Loucy (cell line): ENCODE measurements around the gene NEDD4L.
"Not testable (repeated sequence)": the region's sequence is repeated elsewhere in the genome, so short reads cannot be mapped to it uniquely, and the experiment has no call there.

Source experiments
- H2AFZ ChIP-seq: fragments of 200-600 bp; sonication (generic); 2 replicates; pipeline ENCODE4 v1.6.0; 2016; ENCODE audit warnings: antibody characterized with exemption, mild to moderate bottlenecking, low read length, moderate library complexity
- H3F3A ChIP-seq: fragments of 200-600 bp; 2 replicates; pipeline ENCODE4 v1.6.0; 2016; ENCODE audit warnings: antibody characterized with exemption, low read depth, mild to moderate bottlenecking
- H3K27me3 ChIP-seq: fragments of 200-600 bp; sonication (generic); 2 replicates; pipeline ENCODE4 v1.6.1; 2014; ENCODE audit warnings: low read length, mild to moderate bottlenecking; ENCODE audit not compliant: insufficient read depth, poor library complexity, severe bottlenecking
- H3K36me3 ChIP-seq: fragments of 200-600 bp; sonication (generic); 2 replicates; pipeline ENCODE4 v1.6.1; 2016; ENCODE audit warnings: low read length; ENCODE audit not compliant: insufficient read depth
- H3K4me1 ChIP-seq: fragments of 200-600 bp; sonication (generic); 2 replicates; pipeline ENCODE4 v1.5.1; 2014; ENCODE audit warnings: low read length, mild to moderate bottlenecking; ENCODE audit not compliant: insufficient read depth, poor library complexity, severe bottlenecking
- H3K4me2 ChIP-seq: fragments of 200-600 bp; sonication (generic); 2 replicates; pipeline ENCODE4 v1.6.0; 2014; ENCODE audit warnings: antibody characterized with exemption, low read length, low read depth, mild to moderate bottlenecking; ENCODE audit not compliant: poor library complexity, severe bottlenecking
- H3K4me3 ChIP-seq: fragments of 200-600 bp; sonication (generic); 2 replicates; pipeline ENCODE4 v1.5.1; 2014; ENCODE audit warnings: low read length, mild to moderate bottlenecking, mixed read lengths; ENCODE audit not compliant: poor library complexity, severe bottlenecking
- H3K79me2 ChIP-seq: fragments of 200-600 bp; sonication (generic); 2 replicates; pipeline ENCODE4 v1.6.1; 2014; ENCODE audit warnings: low read length; ENCODE audit not compliant: insufficient read depth
- H3K9ac ChIP-seq: fragments of 200-600 bp; sonication (generic); 2 replicates; pipeline ENCODE4 v1.6.0; 2014; ENCODE audit warnings: mild to moderate bottlenecking, low read depth, low read length, moderate library complexity; ENCODE audit not compliant: poor library complexity, severe bottlenecking
- H3K9me2 ChIP-seq: fragments of 200-600 bp; sonication (generic); replicated peaks from 2 replicates; pipeline ENCODE4 v1.6.1; 2016; ENCODE audit warnings: low read depth, low read length, mixed read lengths
- H3K9me3 ChIP-seq: fragments of 200-600 bp; sonication (generic); 2 replicates; pipeline ENCODE4 v1.6.1; 2014; ENCODE audit warnings: mild to moderate bottlenecking, antibody characterized with exemption, low read length, low read depth; ENCODE audit not compliant: insufficient read depth
- H4K20me1 ChIP-seq: fragments of 200-600 bp; sonication (generic); 2 replicates; pipeline ENCODE4 v1.6.0; 2014; ENCODE audit warnings: antibody characterized with exemption, low read length, mild to moderate bottlenecking; ENCODE audit not compliant: insufficient read depth, poor library complexity, severe bottlenecking
- EZH2phosphoT487 ChIP-seq: fragments of 200-600 bp; IDR thresholded peaks from 2 replicates; pipeline ENCODE4 v1.6.1; 2018; ENCODE audit warnings: antibody characterized with exemption, mild to moderate bottlenecking, moderate library complexity, borderline replicate concordance
- TF ChIP-seq, protein P1 (sequence below): fragments of 200-600 bp; sonication (generic); conservative IDR thresholded peaks from 2 replicates; pipeline ENCODE4 v1.5.1; 2014; ENCODE audit warnings: mild to moderate bottlenecking, antibody characterized with exemption, low read length

The NEDD4L gene

GRCh38 chr18:58279504-58280175 is 235.6 kb downstream of the NEDD4L start:
- Histone ChIP-seq H3K4me2 (no peak overlapping the region), H3K27me3 (no peaks in the 10 kb centered on the region), H3K36me3 (no peaks in the 10 kb centered on the region), H4K20me1 (no peaks in the 10 kb centered on the region), H3K9me3 (no peaks in the 10 kb centered on the region), H3K4me1 (peaks cover 9% of the 10 kb centered on the region), H3K4me3 (no peak overlapping the region), H3K79me2 (no peaks in the 10 kb centered on the region), H2AFZ (no peak overlapping the region), H3K9ac (no peak overlapping the region), H3F3A (no peaks in the 10 kb centered on the region), H3K9me2 (no peaks in the 10 kb centered on the region)
- no peak for TF ChIP-seq EZH2phosphoT487
- TF ChIP-seq, protein P1, sequence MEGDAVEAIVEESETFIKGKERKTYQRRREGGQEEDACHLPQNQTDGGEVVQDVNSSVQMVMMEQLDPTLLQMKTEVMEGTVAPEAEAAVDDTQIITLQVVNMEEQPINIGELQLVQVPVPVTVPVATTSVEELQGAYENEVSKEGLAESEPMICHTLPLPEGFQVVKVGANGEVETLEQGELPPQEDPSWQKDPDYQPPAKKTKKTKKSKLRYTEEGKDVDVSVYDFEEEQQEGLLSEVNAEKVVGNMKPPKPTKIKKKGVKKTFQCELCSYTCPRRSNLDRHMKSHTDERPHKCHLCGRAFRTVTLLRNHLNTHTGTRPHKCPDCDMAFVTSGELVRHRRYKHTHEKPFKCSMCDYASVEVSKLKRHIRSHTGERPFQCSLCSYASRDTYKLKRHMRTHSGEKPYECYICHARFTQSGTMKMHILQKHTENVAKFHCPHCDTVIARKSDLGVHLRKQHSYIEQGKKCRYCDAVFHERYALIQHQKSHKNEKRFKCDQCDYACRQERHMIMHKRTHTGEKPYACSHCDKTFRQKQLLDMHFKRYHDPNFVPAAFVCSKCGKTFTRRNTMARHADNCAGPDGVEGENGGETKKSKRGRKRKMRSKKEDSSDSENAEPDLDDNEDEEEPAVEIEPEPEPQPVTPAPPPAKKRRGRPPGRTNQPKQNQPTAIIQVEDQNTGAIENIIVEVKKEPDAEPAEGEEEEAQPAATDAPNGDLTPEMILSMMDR: no peak

- no peak overlapping the region for H3K9ac ChIP-seq
- H3K4me3 ChIP-seq: no peak overlapping the region
- no peaks in the 10 kb centered on the region for H3K36me3 ChIP-seq
- no peaks in the 10 kb centered on the region for H3K27me3 ChIP-seq
- no peak overlapping the region for H2AFZ ChIP-seq
- peaks cover 9% of the 10 kb centered on the region for H3K4me1 ChIP-seq
- no peaks in the 10 kb centered on the region for H3K79me2 ChIP-seq
- H3F3A ChIP-seq: no peaks in the 10 kb centered on the region
- no peaks in the 10 kb centered on the region for H4K20me1 ChIP-seq
- H3K9me2 ChIP-seq: no peaks in the 10 kb centered on the region
- no peak overlapping the region for H3K4me2 ChIP-seq
- no peaks in the 10 kb centered on the region for H3K9me3 ChIP-seq
- no peak for TF ChIP-seq EZH2phosphoT487
- TF ChIP-seq, protein P1: no peak
These were observed 236.2 kb downstream of the NEDD4L start for GRCh38 chr18:58280191-58280590.

GRCh38 chr18:58282872-58283271 is 238.8 kb downstream of the NEDD4L start:
- H3K4me2 ChIP-seq, H3F3A ChIP-seq, H3K36me3 ChIP-seq, H3K27me3 ChIP-seq, H3K4me1 ChIP-seq, H3K79me2 ChIP-seq, H2AFZ ChIP-seq, H3K9me3 ChIP-seq, H4K20me1 ChIP-seq, H3K9me2 ChIP-seq, H3K4me3 ChIP-seq, H3K9ac ChIP-seq: not testable (repeated sequence)
